ES-I3 (cell line): Measurements from ENCODE around the gene RUFY1.

Experiments used
- H3K36me3 ChIP-seq: 2 replicates; pipeline ENCODE4 v1.6.1; 2013; ENCODE audit warnings: mild to moderate bottlenecking, low read length, control low read depth, moderate library complexity; ENCODE audit not compliant: insufficient read depth
- H3K4me1 ChIP-seq: 2 replicates; pipeline ENCODE4 v1.6.1; 2013; ENCODE audit warnings: mild to moderate bottlenecking, control low read depth, low read length; ENCODE audit not compliant: insufficient read depth
- H3K9ac ChIP-seq: 2 replicates; pipeline ENCODE4 v1.6.1; 2013; ENCODE audit warnings: low read depth, mild to moderate bottlenecking, low read length, moderate library complexity
- H3K9me3 ChIP-seq: 2 replicates; pipeline ENCODE4 v1.6.1; 2013; ENCODE audit warnings: mild to moderate bottlenecking, low read length, moderate library complexity; ENCODE audit not compliant: control insufficient read depth, insufficient read depth

RUFY1 gene

GRCh38 chr5:179559284-179560252 lies 9.2 kb downstream of the RUFY1 start:
- Histone ChIP-seq H3K36me3 (peaks cover 12% of the 10 kb centered on the region), H3K9me3 (no peaks in the 10 kb centered on the region), H3K9ac (peak overlapping the region; percentile 73), H3K4me1 (no peaks in the 10 kb centered on the region)

GRCh38 chr5:179564526-179564925 lies 14.2 kb downstream of the RUFY1 start:
- no peaks in the 10 kb centered on the region for H3K4me1 ChIP-seq
- no peak overlapping the region for H3K9ac ChIP-seq
- no peaks in the 10 kb centered on the region for H3K9me3 ChIP-seq
- peaks cover 19% of the 10 kb centered on the region for H3K36me3 ChIP-seq

GRCh38 chr5:179568721-179569120 lies 18.4 kb downstream of the RUFY1 start:
- no peaks in the 10 kb centered on the region for H3K4me1 ChIP-seq
- H3K9me3 ChIP-seq, result no peaks in the 10 kb centered on the region
- peaks cover 18% of the 10 kb centered on the region for H3K36me3 ChIP-seq
- H3K9ac ChIP-seq, result no peak overlapping the region

GRCh38 chr5:179572386-179572785 lies 22.0 kb downstream of the RUFY1 start:
- Histone ChIP-seq H3K9ac (no peak overlapping the region), H3K4me1 (no peaks in the 10 kb centered on the region), H3K36me3 (peaks cover 13% of the 10 kb centered on the region), H3K9me3 (no peaks in the 10 kb centered on the region)

GRCh38 chr5:179577286-179577960 lies 27.1 kb downstream of the RUFY1 start:
- H3K4me1 ChIP-seq, result no peaks in the 10 kb centered on the region
- no peak overlapping the region for H3K9ac ChIP-seq
- peaks cover 3% of the 10 kb centered on the region for H3K36me3 ChIP-seq
- no peaks in the 10 kb centered on the region for H3K9me3 ChIP-seq

- no peaks in the 10 kb centered on the region for H3K9me3 ChIP-seq
- H3K9ac ChIP-seq, result no peak overlapping the region
- H3K4me1 ChIP-seq, result no peaks in the 10 kb centered on the region
- peaks cover 11% of the 10 kb centered on the region for H3K36me3 ChIP-seq
These were observed 35.6 kb downstream of the RUFY1 start for GRCh38 chr5:179585941-179586401.

- Histone ChIP-seq H3K9ac (no peak overlapping the region), H3K36me3 (peaks cover 20% of the 10 kb centered on the region)
These were observed 37.8 kb downstream of the RUFY1 start for GRCh38 chr5:179588166-179588565.

GRCh38 chr5:179595916-179596315 lies 45.6 kb downstream of the RUFY1 start:
- no peak overlapping the region for H3K9ac ChIP-seq
- no peaks in the 10 kb centered on the region for H3K4me1 ChIP-seq
- peaks cover 35% of the 10 kb centered on the region for H3K36me3 ChIP-seq
- no peaks in the 10 kb centered on the region for H3K9me3 ChIP-seq

More at GRCh38 chr5:179588166-179588565, 37.8 kb downstream of the RUFY1 start:
- H3K9me3 ChIP-seq, result no peaks in the 10 kb centered on the region
- no peaks in the 10 kb centered on the region for H3K4me1 ChIP-seq

GRCh38 chr5:179596421-179596820 lies 46.1 kb downstream of the RUFY1 start:
- no peaks in the 10 kb centered on the region for H3K4me1 ChIP-seq
- H3K9ac ChIP-seq, result no peak overlapping the region
- H3K9me3 ChIP-seq, result no peaks in the 10 kb centered on the region
- H3K36me3 ChIP-seq, result peaks cover 33% of the 10 kb centered on the region

GRCh38 chr5:179599100-179599499 lies 48.7 kb downstream of the RUFY1 start:
- peaks cover 20% of the 10 kb centered on the region for H3K36me3 ChIP-seq
- H3K9me3 ChIP-seq, result no peaks in the 10 kb centered on the region
- no peak overlapping the region for H3K9ac ChIP-seq
- no peaks in the 10 kb centered on the region for H3K4me1 ChIP-seq

- peaks cover 20% of the 10 kb centered on the region for H3K36me3 ChIP-seq
- H3K4me1 ChIP-seq, result no peaks in the 10 kb centered on the region
- no peak overlapping the region for H3K9ac ChIP-seq
- H3K9me3 ChIP-seq, result no peaks in the 10 kb centered on the region
These were observed 49.2 kb downstream of the RUFY1 start for GRCh38 chr5:179599566-179599965.

GRCh38 chr5:179599973-179600372 lies 49.6 kb downstream of the RUFY1 start:
- peaks cover 20% of the 10 kb centered on the region for H3K36me3 ChIP-seq
- H3K4me1 ChIP-seq, result no peaks in the 10 kb centered on the region
- no peaks in the 10 kb centered on the region for H3K9me3 ChIP-seq
- no peak overlapping the region for H3K9ac ChIP-seq

- no peaks in the 10 kb centered on the region for H3K4me1 ChIP-seq
- H3K36me3 ChIP-seq, result peaks cover 16% of the 10 kb centered on the region
- no peaks in the 10 kb centered on the region for H3K9me3 ChIP-seq
- H3K9ac ChIP-seq, result no peak overlapping the region
These were observed 51.7 kb downstream of the RUFY1 start for GRCh38 chr5:179601871-179602625.

GRCh38 chr5:179603308-179603707 lies 53.0 kb downstream of the RUFY1 start:
- Histone ChIP-seq H3K9ac (no peak overlapping the region), H3K4me1 (no peaks in the 10 kb centered on the region), H3K9me3 (no peaks in the 10 kb centered on the region), H3K36me3 (peaks cover 13% of the 10 kb centered on the region)
